ENCODE results near the gene HPSE. TPM values are rescaled to one million over a fixed set of nuclear protein-coding genes. Genes with fewer than 3 reads are reported as not detected.
A peak's percentile ranks its signal among the peaks of the same experiment; 100 is the strongest.

Gene HPSE
- total RNA-seq: 1.3 and 2.6 TPM in 2 replicates
- total RNA-seq (2013): 1.2 TPM
- 1.3 and 1.4 TPM in 2 replicates for polyA plus RNA-seq
- 1.1 and 1.4 TPM in 2 replicates for polyA minus RNA-seq

DNA sequence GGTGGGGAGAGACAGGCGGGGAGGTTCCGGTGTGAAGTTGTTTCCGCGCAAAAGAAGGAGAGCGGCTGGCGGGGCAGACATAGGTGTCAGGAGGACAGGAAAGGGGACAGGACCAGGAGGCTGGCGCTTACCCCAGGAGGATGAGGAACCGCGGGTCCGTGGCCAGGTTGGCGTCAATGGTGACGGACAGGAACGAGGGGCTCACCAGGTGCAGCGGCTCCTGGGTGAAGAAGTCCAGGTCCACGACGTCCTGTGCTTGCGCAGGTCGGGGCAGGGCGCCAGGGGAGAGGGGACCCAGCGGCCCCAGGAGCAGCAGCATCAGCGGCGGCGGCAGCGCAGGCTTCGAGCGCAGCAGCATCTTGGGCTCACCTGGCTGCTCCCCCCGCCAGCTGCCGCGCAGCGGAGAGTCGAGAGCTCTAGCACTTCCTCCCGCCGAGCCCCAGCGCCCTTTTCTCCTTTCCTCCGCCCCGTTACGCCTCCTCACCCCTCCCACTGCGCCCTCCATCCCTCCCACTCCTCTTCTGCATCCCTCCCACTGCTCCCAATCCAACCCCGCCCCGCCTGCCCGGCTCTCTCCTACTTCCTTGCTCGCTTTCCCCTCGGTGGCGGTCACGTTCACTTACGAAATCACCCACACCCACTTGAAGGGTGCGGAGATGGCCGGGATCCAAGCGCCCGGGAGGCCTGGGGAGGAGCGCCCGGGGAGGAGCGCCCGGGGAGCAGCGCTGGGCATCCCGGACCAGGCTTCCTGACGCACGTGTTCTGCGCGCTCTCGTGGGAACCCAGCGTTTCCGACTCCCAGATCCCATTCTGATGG lies at the start of gene HPSE:
HPSE (minus strand) TSS at position 424 of the 817 bp plus-strand sequence; CDS start at position 358, 66 bp downstream.
- Mint-ChIP-seq H3K27me3 (peaks cover 7% of the 10 kb centered on the region), H3K9me3 (ENCODE audit: insufficient read depth) (peaks cover 6% of the 10 kb centered on the region), H3K4me3 (peak within 1 kb of the TSS; percentile 86), H3K27ac (peak within 1 kb of the TSS; percentile 57), H3K4me1 (peaks cover 20% of the 10 kb centered on the region)
- peak within 1 kb of the TSS; percentile 71 for H3K9ac ChIP-seq (ENCODE audit: low read length)
- no peaks in the 10 kb centered on the region for H4K20me1 ChIP-seq (ENCODE audit: control insufficient read depth, insufficient read depth, low read length, poor library complexity, severe bottlenecking)
- peaks cover 0 to 19% (median 0%) of the 10 kb centered on the region in 3 donors for H3K9me3 ChIP-seq (ENCODE audit: control extremely low read depth in 1 of 3, control insufficient read depth in 2 of 3, insufficient read depth in 1 of 3, low read length in 2 of 3)
- H3K4me2 ChIP-seq (replicated peaks; ENCODE audit: low read depth, low read length, poor library complexity, severe bottlenecking): peak within 1 kb of the TSS; percentile 99
- no peaks in the 10 kb centered on the region for H3K79me2 ChIP-seq (ENCODE audit: control insufficient read depth, insufficient read depth, low read length)
- peak; percentile 92 for ATAC-seq (ENCODE audit: low read depth)
- intact Hi-C loops (cut with micrococcal nuclease): loop anchor here (5.0 to 10.0 kb wide), 2 partner anchors 52 to 120 kb away; partner anchors contain the start of genes COQ2, HELQ and MRPS18C
- POLR2A ChIA-PET: interaction anchor here (1.0 kb wide), 1 partner anchor 50 kb away, joined by 3 read pairs; the partner anchor contains the start of gene COQ2
- no peak within 1 kb of the TSS for H3K27ac ChIP-seq (ENCODE audit: low read length in 2 of 2)
- no peaks in the 10 kb centered on the region for H3K36me3 ChIP-seq (replicated peaks in 1 of 2; ENCODE audit: control extremely low read depth in 1 of 2, control insufficient read depth in 1 of 2, extremely low read depth in 1 of 2, insufficient read depth in 2 of 2, low read length in 1 of 2)
- H2AFZ ChIP-seq (ENCODE audit: insufficient read depth, low read depth, low read length, poor library complexity, severe bottlenecking): peak within 1 kb of the TSS; percentile 96
- TF ChIP-seq EZH2 (IDR thresholded peaks at IDR 0.05; ENCODE audit: borderline replicate concordance, insufficient read depth, low read depth, low read length, poor library complexity, severe bottlenecking): no peak
- TF ChIP-seq, protein P1, sequence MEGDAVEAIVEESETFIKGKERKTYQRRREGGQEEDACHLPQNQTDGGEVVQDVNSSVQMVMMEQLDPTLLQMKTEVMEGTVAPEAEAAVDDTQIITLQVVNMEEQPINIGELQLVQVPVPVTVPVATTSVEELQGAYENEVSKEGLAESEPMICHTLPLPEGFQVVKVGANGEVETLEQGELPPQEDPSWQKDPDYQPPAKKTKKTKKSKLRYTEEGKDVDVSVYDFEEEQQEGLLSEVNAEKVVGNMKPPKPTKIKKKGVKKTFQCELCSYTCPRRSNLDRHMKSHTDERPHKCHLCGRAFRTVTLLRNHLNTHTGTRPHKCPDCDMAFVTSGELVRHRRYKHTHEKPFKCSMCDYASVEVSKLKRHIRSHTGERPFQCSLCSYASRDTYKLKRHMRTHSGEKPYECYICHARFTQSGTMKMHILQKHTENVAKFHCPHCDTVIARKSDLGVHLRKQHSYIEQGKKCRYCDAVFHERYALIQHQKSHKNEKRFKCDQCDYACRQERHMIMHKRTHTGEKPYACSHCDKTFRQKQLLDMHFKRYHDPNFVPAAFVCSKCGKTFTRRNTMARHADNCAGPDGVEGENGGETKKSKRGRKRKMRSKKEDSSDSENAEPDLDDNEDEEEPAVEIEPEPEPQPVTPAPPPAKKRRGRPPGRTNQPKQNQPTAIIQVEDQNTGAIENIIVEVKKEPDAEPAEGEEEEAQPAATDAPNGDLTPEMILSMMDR (IDR thresholded peaks at IDR 0.05): no peak
- peaks cover 12 to 19% of the 10 kb centered on the region in 2 donors for H3K4me1 ChIP-seq (ENCODE audit: control insufficient read depth in 2 of 2, insufficient read depth in 2 of 2, low read length in 2 of 2)
- CTCF ChIA-PET: no interaction called here
- H3K4me3 ChIP-seq (ENCODE audit: control extremely low read depth in 1 of 5, extremely low read depth in 1 of 5, insufficient read depth in 1 of 5, low read depth in 2 of 5, low read length in 4 of 5): peak within 1 kb of the TSS; percentile 48 to 85 (median 69)
- WGBS (ENCODE audit: insufficient coverage): under 1% methylated on average over 62 of the region's 63 CpGs
- H3K27me3 ChIP-seq (replicated peaks in 1 of 4; ENCODE audit: control extremely low read depth in 1 of 4, control insufficient read depth in 3 of 4, insufficient read depth in 4 of 4, low read length in 3 of 4): peaks cover 0 to 6% (median 0%) of the 10 kb centered on the region in 4 experiments
- DNase-seq: peak; percentile 76

DNA sequence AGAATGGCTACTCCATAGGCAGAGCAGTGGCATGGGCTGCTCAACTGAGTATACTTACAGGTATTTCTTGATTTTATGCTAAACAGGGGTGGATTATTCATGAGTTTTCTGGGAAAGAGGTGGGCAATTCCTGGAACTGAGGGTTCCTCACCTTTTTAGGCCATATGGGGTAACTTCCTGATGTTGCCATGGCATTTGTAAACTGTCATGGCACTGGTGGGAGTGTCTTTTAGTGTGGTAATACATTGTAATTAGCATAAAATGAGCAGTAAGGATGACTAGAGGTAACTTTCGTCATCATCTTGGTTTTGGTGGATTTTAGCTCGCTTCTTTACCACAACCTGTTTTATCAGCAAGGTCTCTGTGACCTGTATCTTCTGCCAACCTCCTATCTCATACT lies 48.2 kb upstream of the HPSE start:
- no peaks in the 10 kb centered on the region for H3K27me3 Mint-ChIP-seq
- no CpG with 5 or more reads among the region's 2 CpGs for WGBS (ENCODE audit: insufficient coverage)
- H3K9ac ChIP-seq (ENCODE audit: low read length): no peak overlapping the region
- ChIA-PET CTCF (no interaction called here), POLR2A (no interaction called here)
- H3K36me3 ChIP-seq (replicated peaks in 1 of 2; ENCODE audit: control extremely low read depth in 1 of 2, control insufficient read depth in 1 of 2, extremely low read depth in 1 of 2, insufficient read depth in 2 of 2, low read length in 1 of 2): no peaks in the 10 kb centered on the region
- intact Hi-C loops (cut with micrococcal nuclease): no loop called here
- peaks cover 18 to 27% of the 10 kb centered on the region in 2 donors for H3K4me1 ChIP-seq (ENCODE audit: control insufficient read depth in 2 of 2, insufficient read depth in 2 of 2, low read length in 2 of 2)
- no peak overlapping the region for H3K27ac Mint-ChIP-seq
- H3K4me3 ChIP-seq (ENCODE audit: control extremely low read depth in 1 of 5, extremely low read depth in 1 of 5, insufficient read depth in 1 of 5, low read depth in 2 of 5, low read length in 4 of 5): no peak overlapping the region
- no peak overlapping the region for H3K4me3 Mint-ChIP-seq
- peaks cover 9% of the 10 kb centered on the region for H3K9me3 Mint-ChIP-seq (ENCODE audit: insufficient read depth)
- ATAC-seq (ENCODE audit: low read depth) (no peak), DNase-seq (no peak)
- no peak for TF ChIP-seq EZH2 (IDR thresholded peaks at IDR 0.05; ENCODE audit: borderline replicate concordance, insufficient read depth, low read depth, low read length, poor library complexity, severe bottlenecking)
- TF ChIP-seq, protein P1 (IDR thresholded peaks at IDR 0.05): no peak
- H4K20me1 ChIP-seq (ENCODE audit: control insufficient read depth, insufficient read depth, low read length, poor library complexity, severe bottlenecking): no peaks in the 10 kb centered on the region
- H3K4me2 ChIP-seq (replicated peaks; ENCODE audit: low read depth, low read length, poor library complexity, severe bottlenecking): no peak overlapping the region
- H3K27ac ChIP-seq (ENCODE audit: low read length in 2 of 2): no peak overlapping the region
- no peaks in the 10 kb centered on the region for H3K27me3 ChIP-seq (replicated peaks in 1 of 4; ENCODE audit: control extremely low read depth in 1 of 4, control insufficient read depth in 3 of 4, insufficient read depth in 4 of 4, low read length in 3 of 4)
- peaks cover 25% of the 10 kb centered on the region for H3K4me1 Mint-ChIP-seq
- H3K79me2 ChIP-seq (ENCODE audit: control insufficient read depth, insufficient read depth, low read length): no peaks in the 10 kb centered on the region
- H2AFZ ChIP-seq (ENCODE audit: insufficient read depth, low read depth, low read length, poor library complexity, severe bottlenecking): no peak overlapping the region
- peaks cover 4 to 21% (median 13%) of the 10 kb centered on the region in 3 donors for H3K9me3 ChIP-seq (ENCODE audit: control extremely low read depth in 1 of 3, control insufficient read depth in 2 of 3, insufficient read depth in 1 of 3, low read length in 2 of 3)
